Activated T-cell treated with anti-CD3 and anti-CD28 coated beads, Interleukin-2, amount 50 U/mL, for 24 hours (primary cell): ENCODE data around the gene PCDH12.
A peak's percentile ranks its signal among the peaks of the same experiment; 100 is the strongest.

Experiments used
- DNase-seq: peaks from one replicate; pipeline ENCODE4 v3.0.0-alpha.2; 2020
- H3K27ac Mint-ChIP-seq: 2 replicates; pipeline ENCODE4 v1.8.0; 2020; ENCODE audit warnings: mild to moderate bottlenecking, mixed read lengths
- H3K27me3 Mint-ChIP-seq: 2 replicates; pipeline ENCODE4 v1.8.0; 2020; ENCODE audit warnings: mixed read lengths
- H3K36me3 Mint-ChIP-seq: 2 replicates; pipeline ENCODE4 v1.8.0; 2020; ENCODE audit warnings: low read depth, mixed read lengths
- H3K4me1 Mint-ChIP-seq: 2 replicates; pipeline ENCODE4 v1.8.0; 2020; ENCODE audit warnings: low read depth, mixed read lengths
- H3K4me3 Mint-ChIP-seq: 2 replicates; pipeline ENCODE4 v1.8.0; 2020; ENCODE audit warnings: mild to moderate bottlenecking, moderate library complexity, mixed read lengths
- H3K9me3 Mint-ChIP-seq: 2 replicates; pipeline ENCODE4 v1.8.0; 2020; ENCODE audit warnings: mixed read lengths

The PCDH12 gene

DNA sequence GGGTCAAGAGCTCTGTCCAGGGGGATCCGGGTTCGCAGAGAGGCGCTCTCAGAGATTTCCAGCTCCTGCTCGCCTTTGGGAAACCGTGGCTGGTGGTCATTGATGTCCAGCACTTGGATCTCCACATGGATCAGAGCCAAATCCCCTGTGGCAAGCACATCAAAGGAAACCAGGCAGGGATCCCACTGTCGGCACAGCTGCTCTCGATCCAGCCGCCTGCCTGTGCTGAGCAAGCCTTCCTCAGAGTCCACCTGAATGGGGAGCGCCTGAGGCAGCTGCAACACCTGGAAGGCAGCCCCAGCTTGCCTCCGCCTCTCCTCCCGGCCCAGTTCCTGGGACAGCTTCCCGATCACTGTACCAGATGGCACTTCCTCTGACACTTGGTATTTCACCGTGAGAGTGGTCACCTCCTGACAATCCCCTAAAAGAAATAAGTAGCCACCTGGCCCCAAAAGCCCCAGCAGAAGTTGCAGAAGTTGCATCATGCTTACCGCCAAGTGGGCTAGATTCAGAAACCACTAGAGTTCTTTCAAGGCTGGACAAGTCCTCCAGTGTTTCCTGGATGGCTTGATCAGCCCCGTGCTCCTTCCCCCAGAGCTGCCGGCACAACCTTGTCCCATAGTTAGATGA is 520 bp downstream of the PCDH12 start:
- Mint-ChIP-seq H3K36me3 (no peaks in the 10 kb centered on the region), H3K9me3 (no peaks in the 10 kb centered on the region), H3K4me3 (peak overlapping the region; percentile 64), H3K27ac (peak overlapping the region; percentile 69), H3K4me1 (peaks cover 41% of the 10 kb centered on the region), H3K27me3 (no peaks in the 10 kb centered on the region)
- no peak for DNase-seq

DNA sequence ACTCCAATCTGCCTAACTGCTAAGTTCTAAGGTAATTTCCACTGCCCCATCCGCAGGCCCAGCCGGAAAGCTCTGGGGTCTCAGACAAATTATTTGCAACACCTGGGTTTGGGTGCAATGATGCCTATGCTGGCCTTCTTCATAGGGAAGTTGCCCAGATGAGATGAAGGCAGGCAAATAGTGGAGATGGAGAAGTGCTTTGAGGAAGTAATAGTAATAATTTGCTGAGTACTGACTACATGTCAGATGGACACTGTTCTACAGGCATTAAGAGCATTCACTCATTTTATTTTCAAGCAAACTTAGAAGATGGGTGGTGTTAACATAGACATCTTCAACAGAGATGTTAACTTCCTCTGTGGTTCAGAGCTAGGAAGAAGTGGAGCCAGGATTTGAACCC is 3.8 kb downstream of the PCDH12 start:
- Mint-ChIP-seq H3K27ac (no peak overlapping the region), H3K27me3 (no peaks in the 10 kb centered on the region), H3K9me3 (no peaks in the 10 kb centered on the region), H3K4me3 (no peak overlapping the region), H3K4me1 (peaks cover 32% of the 10 kb centered on the region), H3K36me3 (no peaks in the 10 kb centered on the region)
- DNase-seq: no peak

GRCh38 chr5:141952020-141952419 is 6.0 kb downstream of the PCDH12 start:
- Mint-ChIP-seq H3K27me3 (no peaks in the 10 kb centered on the region), H3K4me3 (no peak overlapping the region), H3K4me1 (peaks cover 13% of the 10 kb centered on the region), H3K27ac (no peak overlapping the region), H3K36me3 (no peaks in the 10 kb centered on the region), H3K9me3 (no peaks in the 10 kb centered on the region)
- no peak for DNase-seq

DNA sequence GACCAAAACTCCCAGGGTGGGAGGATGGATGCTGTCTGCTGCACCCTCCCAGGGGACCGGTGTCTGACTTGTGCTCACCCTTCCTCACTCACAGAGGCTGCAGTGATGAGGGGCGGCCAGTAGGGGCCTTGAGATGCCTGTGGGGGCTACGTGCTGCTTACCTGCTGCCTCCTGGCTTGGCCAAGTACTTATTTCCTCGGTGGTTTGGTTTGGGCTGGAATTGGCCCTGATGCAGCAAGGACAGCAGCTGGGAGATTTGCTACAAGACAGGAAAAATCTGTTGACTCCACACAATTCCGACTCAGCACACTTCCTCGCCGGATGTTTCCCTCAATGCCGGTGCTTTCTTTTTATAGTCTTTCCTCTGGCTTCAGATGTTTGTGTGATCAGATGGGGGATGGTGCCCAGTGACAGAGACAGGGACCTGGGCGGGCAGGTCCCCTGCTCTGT is 6.6 kb downstream of the PCDH12 start:
- H3K27ac Mint-ChIP-seq: no peak overlapping the region
- peaks cover 13% of the 10 kb centered on the region for H3K4me1 Mint-ChIP-seq
- peak; percentile 48 for DNase-seq

DNA sequence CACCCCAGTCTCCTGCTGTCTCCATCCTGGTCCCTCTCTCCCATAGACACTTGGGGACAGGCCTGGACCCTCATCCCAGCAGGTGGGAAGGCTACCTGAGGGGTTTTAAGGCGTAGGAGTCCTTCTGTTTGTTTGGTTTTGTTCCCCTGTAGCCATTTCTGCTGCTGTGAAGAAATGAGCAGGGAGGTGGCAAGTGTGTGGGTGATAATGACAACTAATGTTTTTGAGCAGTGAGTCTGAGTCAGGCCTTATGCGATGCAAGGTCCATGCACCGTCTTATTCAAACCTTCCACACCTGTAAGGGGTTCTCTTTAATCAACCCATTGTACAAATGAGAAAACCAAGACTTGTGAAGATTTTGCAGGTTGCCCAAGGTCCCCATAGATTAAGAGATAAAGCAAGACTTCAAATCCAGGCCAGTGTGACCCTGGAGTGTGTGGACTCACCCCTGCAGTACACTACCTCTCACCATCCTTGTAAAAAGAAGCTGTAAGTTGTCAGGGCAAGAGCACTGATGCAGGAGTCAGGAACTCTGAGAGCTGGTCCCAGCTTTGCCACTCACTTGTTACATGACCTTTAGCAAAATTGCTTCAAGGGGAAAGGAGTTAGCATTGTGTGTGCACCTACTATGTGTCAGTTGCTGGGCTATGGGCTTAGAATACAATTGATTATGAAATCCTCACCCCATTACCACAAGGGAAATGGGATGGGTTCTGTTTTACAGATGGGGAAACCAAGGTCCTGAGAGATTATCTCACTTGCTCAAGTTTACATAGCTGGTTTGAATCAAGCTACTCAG is 7.6 kb downstream of the PCDH12 start:
- H3K27me3 Mint-ChIP-seq: no peaks in the 10 kb centered on the region
- no peak overlapping the region for H3K4me3 Mint-ChIP-seq
- no peaks in the 10 kb centered on the region for H3K9me3 Mint-ChIP-seq
- no peak overlapping the region for H3K27ac Mint-ChIP-seq
- peaks cover 13% of the 10 kb centered on the region for H3K4me1 Mint-ChIP-seq
- H3K36me3 Mint-ChIP-seq: no peaks in the 10 kb centered on the region
- DNase-seq: no peak

More for the DNA sequence above, 6.6 kb downstream of the PCDH12 start:
- no peaks in the 10 kb centered on the region for H3K9me3 Mint-ChIP-seq
- H3K36me3 Mint-ChIP-seq: no peaks in the 10 kb centered on the region
- H3K4me3 Mint-ChIP-seq: no peak overlapping the region
- H3K27me3 Mint-ChIP-seq: no peaks in the 10 kb centered on the region

DNA sequence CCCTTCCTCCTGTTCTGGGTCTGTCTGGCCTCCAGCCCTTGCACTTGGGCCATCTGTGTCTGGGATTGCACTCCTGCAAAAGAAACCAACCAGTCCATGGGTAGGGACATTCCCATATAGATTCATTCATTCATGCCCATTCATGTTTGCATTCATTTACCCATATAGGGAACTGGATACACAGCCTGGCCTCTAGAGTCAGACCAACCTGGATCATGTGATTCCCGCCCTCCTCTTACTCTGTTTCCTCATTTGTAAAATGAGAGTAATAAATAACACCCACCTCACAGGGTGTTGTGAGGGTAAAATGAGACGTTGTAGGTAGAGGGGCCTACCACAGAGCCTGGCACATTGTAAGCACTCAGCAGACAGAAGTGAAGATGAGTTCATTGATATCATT is 8.5 kb downstream of the PCDH12 start:
- no peak overlapping the region for H3K4me3 Mint-ChIP-seq
- peaks cover 13% of the 10 kb centered on the region for H3K4me1 Mint-ChIP-seq
- H3K36me3 Mint-ChIP-seq: no peaks in the 10 kb centered on the region
- no peaks in the 10 kb centered on the region for H3K9me3 Mint-ChIP-seq
- H3K27me3 Mint-ChIP-seq: no peaks in the 10 kb centered on the region
- DNase-seq: peak; percentile 11
- H3K27ac Mint-ChIP-seq: no peak overlapping the region

GRCh38 chr5:141948812-141949211 is 9.2 kb downstream of the PCDH12 start:
- Mint-ChIP-seq H3K9me3 (no peaks in the 10 kb centered on the region), H3K36me3 (no peaks in the 10 kb centered on the region), H3K27ac (no peak overlapping the region), H3K4me1 (peaks cover 13% of the 10 kb centered on the region), H3K4me3 (no peak overlapping the region), H3K27me3 (no peaks in the 10 kb centered on the region)
- DNase-seq: no peak

GRCh38 chr5:141947316-141947715 is 10.7 kb downstream of the PCDH12 start:
- no peak overlapping the region for H3K27ac Mint-ChIP-seq

GRCh38 chr5:141945511-141946051 is 12.4 kb downstream of the PCDH12 start:
- H3K27ac Mint-ChIP-seq: no peak overlapping the region
- peaks cover 10% of the 10 kb centered on the region for H3K4me1 Mint-ChIP-seq
- H3K36me3 Mint-ChIP-seq: peaks cover 13% of the 10 kb centered on the region
- no peak for DNase-seq
- H3K9me3 Mint-ChIP-seq: no peaks in the 10 kb centered on the region
- no peaks in the 10 kb centered on the region for H3K27me3 Mint-ChIP-seq
- no peak overlapping the region for H3K4me3 Mint-ChIP-seq

More at GRCh38 chr5:141947316-141947715, 10.7 kb downstream of the PCDH12 start:
- Mint-ChIP-seq H3K4me3 (no peak overlapping the region), H3K27me3 (no peaks in the 10 kb centered on the region), H3K9me3 (no peaks in the 10 kb centered on the region), H3K36me3 (no peaks in the 10 kb centered on the region), H3K4me1 (peaks cover 13% of the 10 kb centered on the region)
- DNase-seq: no peak

GRCh38 chr5:141944076-141944475 is 13.9 kb downstream of the PCDH12 start:
- Mint-ChIP-seq H3K9me3 (no peaks in the 10 kb centered on the region), H3K36me3 (peaks cover 26% of the 10 kb centered on the region), H3K27ac (no peak overlapping the region), H3K4me1 (peaks cover 9% of the 10 kb centered on the region), H3K27me3 (no peaks in the 10 kb centered on the region), H3K4me3 (no peak overlapping the region)
- no peak for DNase-seq

- no peak overlapping the region for H3K4me3 Mint-ChIP-seq
- no peaks in the 10 kb centered on the region for H3K27me3 Mint-ChIP-seq
- H3K27ac Mint-ChIP-seq: no peak overlapping the region
- DNase-seq: no peak
- H3K9me3 Mint-ChIP-seq: no peaks in the 10 kb centered on the region
- peaks cover 9% of the 10 kb centered on the region for H3K4me1 Mint-ChIP-seq
- peaks cover 39% of the 10 kb centered on the region for H3K36me3 Mint-ChIP-seq
Observed at GRCh38 chr5:141942185-141942857, 15.7 kb downstream of the PCDH12 start.

DNA sequence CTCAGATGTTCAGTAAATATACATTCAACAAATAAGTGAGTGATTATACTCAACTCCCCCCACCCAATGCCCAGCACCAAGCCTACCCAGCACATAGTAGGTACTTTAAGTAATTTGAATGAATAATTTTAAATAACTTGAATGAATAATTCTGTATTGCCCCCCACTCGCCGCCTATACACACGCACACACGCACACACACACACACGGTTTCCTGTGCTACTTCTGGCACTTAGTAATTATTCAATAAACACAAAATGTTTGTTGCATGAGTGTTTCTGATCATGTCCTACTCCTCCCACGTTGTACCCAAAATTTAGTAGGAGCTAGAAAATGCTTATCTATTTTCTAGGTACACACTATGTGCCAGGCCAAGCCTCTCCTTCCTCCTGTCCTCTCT is 16.2 kb downstream of the PCDH12 start:
- Mint-ChIP-seq H3K36me3 (peaks cover 43% of the 10 kb centered on the region), H3K27ac (no peak overlapping the region), H3K27me3 (no peaks in the 10 kb centered on the region), H3K4me3 (no peak overlapping the region), H3K9me3 (no peaks in the 10 kb centered on the region), H3K4me1 (peaks cover 9% of the 10 kb centered on the region)
- DNase-seq: no peak

DNA sequence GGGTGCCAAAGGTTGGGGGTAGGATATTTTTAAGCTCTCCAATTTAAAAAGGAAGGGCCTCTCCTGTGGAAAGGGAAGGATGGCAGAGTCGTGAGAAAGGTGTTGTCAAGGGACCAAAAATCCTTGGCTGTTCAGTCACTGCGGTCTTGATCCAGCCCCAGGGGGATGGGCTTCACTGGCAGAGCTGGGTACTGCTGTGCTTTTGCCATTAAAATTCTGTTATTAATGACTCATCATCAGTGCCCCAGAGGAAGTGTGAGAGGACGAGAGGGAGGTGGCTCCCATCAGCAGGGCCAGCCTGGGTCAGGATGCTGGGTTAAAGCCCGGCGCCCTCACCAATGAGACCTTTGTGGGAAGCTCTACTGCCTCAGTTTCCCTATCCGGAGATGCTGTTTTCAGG is 16.7 kb downstream of the PCDH12 start:
- Mint-ChIP-seq H3K27ac (peak overlapping the region; percentile 40), H3K9me3 (no peaks in the 10 kb centered on the region), H3K4me3 (no peak overlapping the region), H3K4me1 (peaks cover 9% of the 10 kb centered on the region), H3K36me3 (peaks cover 47% of the 10 kb centered on the region), H3K27me3 (no peaks in the 10 kb centered on the region)
- DNase-seq: no peak

DNA sequence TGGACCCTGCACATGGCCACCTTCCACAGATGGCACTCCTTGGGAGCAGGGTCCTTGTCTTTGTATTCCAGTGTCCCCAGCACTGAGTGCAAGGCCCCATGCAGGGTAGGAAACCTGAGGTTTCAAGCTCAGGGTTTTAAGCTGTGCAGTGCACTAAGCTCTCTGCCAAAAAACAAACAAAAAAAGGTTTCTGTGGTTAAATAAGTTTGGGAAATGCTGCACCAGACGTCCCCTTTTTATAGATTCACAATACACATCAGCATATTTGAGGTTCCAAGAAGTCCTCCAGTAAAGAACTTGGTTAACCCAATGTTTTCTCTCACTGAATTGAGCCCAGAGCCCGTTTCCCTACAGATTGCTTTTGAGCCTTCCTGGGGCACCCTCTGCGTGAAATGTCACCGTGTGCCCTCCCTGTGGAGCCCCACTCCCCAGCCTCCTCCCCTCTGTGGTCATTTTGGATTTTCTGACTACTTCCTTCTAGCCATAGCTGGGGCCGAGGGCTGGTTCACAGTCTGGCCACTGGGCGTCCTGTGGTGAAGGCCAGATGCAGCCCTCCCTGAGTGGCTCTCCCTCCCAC is 17.2 kb downstream of the PCDH12 start:
- H3K9me3 Mint-ChIP-seq: no peaks in the 10 kb centered on the region
- no peak overlapping the region for H3K4me3 Mint-ChIP-seq
- H3K36me3 Mint-ChIP-seq: peaks cover 51% of the 10 kb centered on the region
- no peak for DNase-seq
- H3K4me1 Mint-ChIP-seq: peaks cover 9% of the 10 kb centered on the region
- peak overlapping the region; percentile 59 for H3K27ac Mint-ChIP-seq
- no peaks in the 10 kb centered on the region for H3K27me3 Mint-ChIP-seq
